ENCODE data around the gene ASTN2. TPM values are rescaled to one million over a fixed set of nuclear protein-coding genes. Genes with fewer than 3 reads are reported as not detected.

The ASTN2 gene
- total and polyA plus RNA-seq, 9 of the 15 experiments (the other 6 are each of a cell fraction or from before 2014, with no cell fraction given) = 0.56 to 3.5 (median 1.9) TPM

DNA sequence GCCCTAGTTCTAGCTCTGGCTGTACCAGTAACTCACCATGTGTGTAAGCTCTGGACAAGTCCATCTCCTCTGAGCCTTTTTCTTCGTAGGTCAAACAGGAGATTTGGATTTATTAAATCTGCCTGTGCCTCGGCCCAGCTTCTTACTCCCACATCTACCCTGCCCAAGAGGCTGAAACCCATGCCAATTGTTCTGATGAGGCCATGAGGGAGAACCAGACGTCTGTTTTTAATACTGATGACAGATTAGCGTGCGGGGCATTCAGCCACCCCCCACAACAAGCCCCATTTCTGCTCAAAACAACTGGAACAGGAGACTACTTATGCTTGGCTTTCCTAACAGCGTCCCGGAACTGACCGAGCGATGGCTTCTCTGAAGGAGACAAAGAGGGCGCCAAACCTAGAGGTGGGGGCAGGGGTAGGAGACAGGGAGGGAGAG lies 808.9 kb downstream of the ASTN2 start:
- no peak overlapping the region; a peak in 1 of 4 replicates for H3K9ac ChIP-seq (ENCODE audit: insufficient read depth in 1 of 2, low read depth in 2 of 2, low read length in 2 of 2)
- H2AFZ ChIP-seq (ENCODE audit: low read depth, low read length) = no peak overlapping the region
- no peak overlapping the region for H3K27ac ChIP-seq (ENCODE audit: extremely low read depth, low read depth, low read length)
- in situ Hi-C loops (cut with MboI) (no loop called here), intact Hi-C loops (cut with micrococcal nuclease) (no loop called here)
- no peak overlapping the region for H3K4me3 ChIP-seq
- FAIRE-seq = no peak
- no peaks in the 10 kb centered on the region for H3K9me3 ChIP-seq (replicated peaks; ENCODE audit: control insufficient read depth, insufficient read depth, low read depth, low read length)
- ChIA-PET POLR2A (interaction anchor here (0.7 kb wide), 1 partner anchor 8 kb away, joined by 3 read pairs; no protein-coding TSS in a partner anchor), CTCF (ENCODE audit: low intra/inter-chr PET ratio) (no interaction called here)
- H3K9me1 ChIP-seq (ENCODE audit: control insufficient read depth, insufficient read depth, low read length) = no peaks in the 10 kb centered on the region
- H3K4me1 ChIP-seq (replicated peaks in 1 of 2; ENCODE audit: control insufficient read depth in 2 of 2, insufficient read depth in 2 of 2, low read length in 2 of 2) = no peaks in the 10 kb centered on the region
- no peaks in the 10 kb centered on the region for H3K27me3 ChIP-seq (ENCODE audit: control insufficient read depth in 2 of 2, insufficient read depth in 2 of 2, low read length in 2 of 2)
- BruUV-seq (replicated peaks) = no TSS peak
- H4K20me1 ChIP-seq (replicated peaks; ENCODE audit: control insufficient read depth, insufficient read depth, low read length) = no peaks in the 10 kb centered on the region
- ATAC-seq = peak; percentile 63; the same call in 2 of the 3 replicates
- no peak for DNase-seq (ENCODE audit: extremely low read depth in 1 of 4, low spot score in 3 of 4)
- no peak overlapping the region for H3K4me2 ChIP-seq (ENCODE audit: insufficient read depth, low read length)
- WGBS (ENCODE audit: insufficient coverage, low coverage, missing lambda C conversion rate) = 2% methylated on average over 10 of the region's 10 CpGs
- H3K79me2 ChIP-seq (ENCODE audit: control insufficient read depth, insufficient read depth, low read length) = no peaks in the 10 kb centered on the region
- TF ChIP-seq, protein P1, sequence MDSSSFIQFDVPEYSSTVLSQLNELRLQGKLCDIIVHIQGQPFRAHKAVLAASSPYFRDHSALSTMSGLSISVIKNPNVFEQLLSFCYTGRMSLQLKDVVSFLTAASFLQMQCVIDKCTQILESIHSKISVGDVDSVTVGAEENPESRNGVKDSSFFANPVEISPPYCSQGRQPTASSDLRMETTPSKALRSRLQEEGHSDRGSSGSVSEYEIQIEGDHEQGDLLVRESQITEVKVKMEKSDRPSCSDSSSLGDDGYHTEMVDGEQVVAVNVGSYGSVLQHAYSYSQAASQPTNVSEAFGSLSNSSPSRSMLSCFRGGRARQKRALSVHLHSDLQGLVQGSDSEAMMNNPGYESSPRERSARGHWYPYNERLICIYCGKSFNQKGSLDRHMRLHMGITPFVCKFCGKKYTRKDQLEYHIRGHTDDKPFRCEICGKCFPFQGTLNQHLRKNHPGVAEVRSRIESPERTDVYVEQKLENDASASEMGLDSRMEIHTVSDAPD (CRISPR knock-in tag; IDR thresholded peaks at IDR 0.05) = no peak
- H3K36me3 ChIP-seq (ENCODE audit: control insufficient read depth, insufficient read depth, low read length) = no peaks in the 10 kb centered on the region

DNA sequence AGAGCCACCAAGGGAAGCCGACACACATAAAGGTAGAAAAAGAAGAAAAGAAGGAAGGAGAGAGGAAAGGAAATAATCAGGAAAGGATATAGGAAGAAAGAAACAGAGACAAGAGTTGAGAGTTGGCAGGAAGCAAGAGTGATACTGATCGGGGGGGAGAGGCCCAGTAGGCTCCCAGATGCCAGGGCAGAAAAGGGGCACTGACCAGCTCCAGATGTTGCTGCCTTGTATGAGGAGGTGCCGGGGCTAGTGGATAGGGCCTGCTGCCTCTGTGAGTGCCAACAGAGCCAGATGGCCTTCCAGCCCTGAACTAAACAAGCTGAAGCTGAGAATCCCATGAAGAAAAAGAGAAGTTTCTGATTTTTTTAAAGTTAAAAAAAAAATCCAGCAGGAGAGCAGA lies 809.8 kb downstream of the ASTN2 start:
- no peaks in the 10 kb centered on the region for H3K9me3 ChIP-seq (replicated peaks; ENCODE audit: control insufficient read depth, insufficient read depth, low read depth, low read length)
- POLR2A ChIA-PET = interaction anchor here (1.2 kb wide), 1 partner anchor 1013 kb away, joined by 3 read pairs; no protein-coding TSS in a partner anchor
- 0% methylated on average over 3 of the region's 3 CpGs for WGBS (ENCODE audit: insufficient coverage, low coverage, missing lambda C conversion rate)
- no peaks in the 10 kb centered on the region for H3K79me2 ChIP-seq (ENCODE audit: control insufficient read depth, insufficient read depth, low read length)
- DNase-seq (ENCODE audit: extremely low read depth in 1 of 4, low spot score in 3 of 4) (no peak), FAIRE-seq (no peak), ATAC-seq (no peak)
- CTCF ChIA-PET (ENCODE audit: low intra/inter-chr PET ratio) = no interaction called here
- H3K27me3 ChIP-seq (ENCODE audit: control insufficient read depth in 2 of 2, insufficient read depth in 2 of 2, low read length in 2 of 2) = no peaks in the 10 kb centered on the region
- H3K4me2 ChIP-seq (ENCODE audit: insufficient read depth, low read length) = no peak overlapping the region
- no peak overlapping the region for H3K27ac ChIP-seq (ENCODE audit: extremely low read depth, low read depth, low read length)
- no TSS peak for BruUV-seq (replicated peaks)
- no peak overlapping the region for H3K4me3 ChIP-seq
- no peak overlapping the region for H3K9ac ChIP-seq (ENCODE audit: insufficient read depth in 1 of 2, low read depth in 2 of 2, low read length in 2 of 2)
- no peaks in the 10 kb centered on the region for H3K36me3 ChIP-seq (ENCODE audit: control insufficient read depth, insufficient read depth, low read length)
- in situ Hi-C loops (cut with MboI) = no loop called here
- intact Hi-C loops (cut with micrococcal nuclease) = no loop called here
- H3K4me1 ChIP-seq (replicated peaks in 1 of 2; ENCODE audit: control insufficient read depth in 2 of 2, insufficient read depth in 2 of 2, low read length in 2 of 2) = no peaks in the 10 kb centered on the region
- no peaks in the 10 kb centered on the region for H4K20me1 ChIP-seq (replicated peaks; ENCODE audit: control insufficient read depth, insufficient read depth, low read length)
- H2AFZ ChIP-seq (ENCODE audit: low read depth, low read length) = no peak overlapping the region
- H3K9me1 ChIP-seq (ENCODE audit: control insufficient read depth, insufficient read depth, low read length) = no peaks in the 10 kb centered on the region
- TF ChIP-seq, protein P2, sequence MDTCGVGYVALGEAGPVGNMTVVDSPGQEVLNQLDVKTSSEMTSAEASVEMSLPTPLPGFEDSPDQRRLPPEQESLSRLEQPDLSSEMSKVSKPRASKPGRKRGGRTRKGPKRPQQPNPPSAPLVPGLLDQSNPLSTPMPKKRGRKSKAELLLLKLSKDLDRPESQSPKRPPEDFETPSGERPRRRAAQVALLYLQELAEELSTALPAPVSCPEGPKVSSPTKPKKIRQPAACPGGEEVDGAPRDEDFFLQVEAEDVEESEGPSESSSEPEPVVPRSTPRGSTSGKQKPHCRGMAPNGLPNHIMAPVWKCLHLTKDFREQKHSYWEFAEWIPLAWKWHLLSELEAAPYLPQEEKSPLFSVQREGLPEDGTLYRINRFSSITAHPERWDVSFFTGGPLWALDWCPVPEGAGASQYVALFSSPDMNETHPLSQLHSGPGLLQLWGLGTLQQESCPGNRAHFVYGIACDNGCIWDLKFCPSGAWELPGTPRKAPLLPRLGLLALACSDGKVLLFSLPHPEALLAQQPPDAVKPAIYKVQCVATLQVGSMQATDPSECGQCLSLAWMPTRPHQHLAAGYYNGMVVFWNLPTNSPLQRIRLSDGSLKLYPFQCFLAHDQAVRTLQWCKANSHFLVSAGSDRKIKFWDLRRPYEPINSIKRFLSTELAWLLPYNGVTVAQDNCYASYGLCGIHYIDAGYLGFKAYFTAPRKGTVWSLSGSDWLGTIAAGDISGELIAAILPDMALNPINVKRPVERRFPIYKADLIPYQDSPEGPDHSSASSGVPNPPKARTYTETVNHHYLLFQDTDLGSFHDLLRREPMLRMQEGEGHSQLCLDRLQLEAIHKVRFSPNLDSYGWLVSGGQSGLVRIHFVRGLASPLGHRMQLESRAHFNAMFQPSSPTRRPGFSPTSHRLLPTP (IDR thresholded peaks at IDR 0.05; ENCODE audit: borderline replicate concordance, extremely low read depth, insufficient read length) = no peak
- TF ChIP-seq ZNF76 (CRISPR knock-in tag; IDR thresholded peaks at IDR 0.05; ENCODE audit: borderline replicate concordance) (no peak), MIER1 (IDR thresholded peaks at IDR 0.05; ENCODE audit: low read depth) (no peak), SNIP1 (IDR thresholded peaks at IDR 0.05; ENCODE audit: low read depth) (no peak), ZNF57 (CRISPR knock-in tag; IDR thresholded peaks at IDR 0.05) (no peak), ZNF583 (CRISPR knock-in tag; IDR thresholded peaks at IDR 0.05) (no peak), ZNF589 (CRISPR knock-in tag; IDR thresholded peaks at IDR 0.05; ENCODE audit: low read depth) (no peak), SRSF3 (IDR thresholded peaks at IDR 0.05; ENCODE audit: insufficient read depth, low read length) (no peak), HMGN3 (IDR thresholded peaks at IDR 0.05; ENCODE audit: borderline replicate concordance, extremely low read depth, insufficient read length, low read depth, low read length) (no peak), MYNN (IDR thresholded peaks at IDR 0.05) (no peak), MYNN (CRISPR knock-in tag; IDR thresholded peaks at IDR 0.05) (no peak), NCOR1 (IDR thresholded peaks at IDR 0.05) (no peak)

All from K562 (cell line).